Activated naive CD8-positive, alpha-beta T cell treated with anti-CD3 and anti-CD28 coated beads for 36 hours (primary cell): Measurements from ENCODE around the gene RAB7A. TPM values are rescaled to one million over a fixed set of nuclear protein-coding genes. Genes with fewer than 3 reads are reported as not detected.
"Not testable (repeated sequence)": the region's sequence is repeated elsewhere in the genome, so short reads cannot be mapped to it uniquely, and the experiment has no call there.

Experiments used
- DNase-seq: peaks from one replicate; pipeline ENCODE4 v3.0.0; 2021
- H3K27ac Mint-ChIP-seq: one replicate; pipeline ENCODE4 v1.8.0; 2022; ENCODE audit warnings: mild to moderate bottlenecking, moderate library complexity, mixed read lengths
- H3K27me3 Mint-ChIP-seq: one replicate; pipeline ENCODE4 v1.8.0; 2022; ENCODE audit warnings: mild to moderate bottlenecking, mixed read lengths
- H3K36me3 Mint-ChIP-seq: one replicate; pipeline ENCODE4 v1.8.0; 2021; ENCODE audit warnings: mild to moderate bottlenecking, mixed read lengths
- H3K4me1 Mint-ChIP-seq: one replicate; pipeline ENCODE4 v1.8.0; 2021; ENCODE audit warnings: mixed read lengths
- H3K4me3 Mint-ChIP-seq: one replicate; pipeline ENCODE4 v1.8.0; 2022; ENCODE audit warnings: mild to moderate bottlenecking, moderate library complexity, mixed read lengths
- H3K9me3 Mint-ChIP-seq: one replicate; pipeline ENCODE4 v1.8.0; 2022; ENCODE audit warnings: mixed read lengths
- total RNA-seq, 2 experiments: library from RNA; stranded (reverse); gene quantifications; one replicate each; pipeline ENCODE4 v1.2.3, GENCODE V29; 2021

The RAB7A gene
- total RNA-seq, 2 experiments from 2014 or later: 260 to 278 TPM

GRCh38 chr3:128761392-128761791 is 35.4 kb downstream of the RAB7A start:
- Mint-ChIP-seq H3K36me3 (peaks cover 41% of the 10 kb centered on the region), H3K27ac (no peak overlapping the region), H3K4me3 (no peak overlapping the region), H3K4me1 (peaks cover 51% of the 10 kb centered on the region), H3K27me3 (no peaks in the 10 kb centered on the region), H3K9me3 (peaks cover 3% of the 10 kb centered on the region)
- no peak for DNase-seq

DNA sequence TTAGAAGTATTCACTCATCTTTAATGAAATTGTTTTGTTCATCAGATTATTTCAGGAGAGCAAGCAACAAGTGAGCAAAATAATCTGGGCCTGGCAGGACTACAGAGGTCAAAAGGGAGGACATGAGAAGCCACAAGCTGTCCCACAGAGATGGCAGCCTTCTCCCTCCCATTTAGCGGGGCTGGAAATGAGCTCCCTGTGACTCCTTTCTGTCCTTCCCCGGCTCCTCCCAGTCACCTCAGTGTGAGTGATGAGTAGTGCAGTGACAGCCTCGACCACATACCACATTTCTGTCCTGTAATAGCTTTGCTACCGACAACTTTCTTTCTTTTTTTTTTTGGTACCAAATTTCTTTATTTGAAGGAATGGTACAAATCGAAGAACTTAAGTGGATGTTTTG is 38.0 kb downstream of the RAB7A start:
- H3K9me3 Mint-ChIP-seq: no peaks in the 10 kb centered on the region
- peaks cover 40% of the 10 kb centered on the region for H3K36me3 Mint-ChIP-seq
- no peak overlapping the region for H3K4me3 Mint-ChIP-seq
- peaks cover 64% of the 10 kb centered on the region for H3K4me1 Mint-ChIP-seq
- DNase-seq: no peak
- no peak overlapping the region for H3K27ac Mint-ChIP-seq
- no peaks in the 10 kb centered on the region for H3K27me3 Mint-ChIP-seq

GRCh38 chr3:128764863-128765262 is 38.9 kb downstream of the RAB7A start:
- no peaks in the 10 kb centered on the region for H3K27me3 Mint-ChIP-seq
- H3K9me3 Mint-ChIP-seq: no peaks in the 10 kb centered on the region
- no peak overlapping the region for H3K4me3 Mint-ChIP-seq
- H3K4me1 Mint-ChIP-seq: peaks cover 65% of the 10 kb centered on the region
- H3K27ac Mint-ChIP-seq: no peak overlapping the region
- DNase-seq: no peak
- peaks cover 42% of the 10 kb centered on the region for H3K36me3 Mint-ChIP-seq

- no peaks in the 10 kb centered on the region for H3K9me3 Mint-ChIP-seq
- H3K27ac Mint-ChIP-seq: peak overlapping the region; percentile 26
- H3K36me3 Mint-ChIP-seq: peaks cover 45% of the 10 kb centered on the region
- no peaks in the 10 kb centered on the region for H3K27me3 Mint-ChIP-seq
- H3K4me3 Mint-ChIP-seq: peak overlapping the region; percentile 2
- no peak for DNase-seq
- H3K4me1 Mint-ChIP-seq: peaks cover 64% of the 10 kb centered on the region
Measured at GRCh38 chr3:128767094-128767750, 41.2 kb downstream of the RAB7A start.

DNA sequence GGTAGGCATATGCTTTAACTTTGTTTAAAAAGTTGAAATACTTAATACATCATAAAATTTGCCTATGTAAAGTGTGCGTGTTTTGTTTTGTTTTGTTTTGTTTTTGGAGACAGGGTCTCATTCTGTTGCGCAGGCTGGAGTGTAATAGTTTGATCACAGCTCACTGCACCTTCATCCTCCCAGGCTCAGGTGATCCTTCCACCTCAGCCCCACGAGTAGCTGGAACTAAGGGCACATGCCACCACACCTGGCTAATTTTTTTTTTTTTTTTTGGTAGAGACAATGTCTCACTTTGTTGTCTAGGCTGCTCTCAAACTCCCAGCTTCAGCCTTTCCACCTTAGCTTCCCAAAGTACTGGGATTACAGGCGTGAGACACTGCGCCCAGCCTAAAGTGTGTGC is 42.5 kb downstream of the RAB7A start:
- Mint-ChIP-seq H3K4me1 (peaks cover 64% of the 10 kb centered on the region), H3K36me3 (peaks cover 50% of the 10 kb centered on the region), H3K4me3 (no peak overlapping the region), H3K9me3 (no peaks in the 10 kb centered on the region), H3K27ac (no peak overlapping the region), H3K27me3 (no peaks in the 10 kb centered on the region)
- no peak for DNase-seq

- no peak overlapping the region for H3K4me3 Mint-ChIP-seq
Measured at GRCh38 chr3:128770387-128770786, 44.4 kb downstream of the RAB7A start.

DNA sequence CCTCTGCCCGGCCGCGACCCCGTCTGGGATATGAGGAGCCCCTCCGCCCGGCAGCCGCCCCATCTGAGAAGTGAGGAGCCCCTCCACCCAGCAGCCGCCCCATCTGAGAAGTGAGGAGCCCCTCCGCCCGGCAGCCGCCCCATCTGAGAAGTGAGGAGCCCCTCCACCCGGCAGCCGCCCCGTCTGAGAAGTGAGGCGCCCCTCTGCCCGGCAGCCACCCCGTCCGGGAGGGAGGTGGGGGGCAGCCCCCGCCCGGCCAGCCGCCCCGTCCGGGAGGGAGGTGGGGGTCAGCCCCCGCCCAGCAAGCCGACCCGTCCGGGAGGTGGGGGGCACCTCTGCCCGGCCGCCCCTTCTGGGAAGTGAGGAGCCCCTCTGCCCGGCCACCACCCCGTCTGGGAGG is 47.2 kb downstream of the RAB7A start:
- Mint-ChIP-seq H3K4me1 (peaks cover 61% of the 10 kb centered on the region), H3K36me3 (peaks cover 37% of the 10 kb centered on the region)
- not testable (repeated sequence) for H3K9me3 Mint-ChIP-seq, H3K27me3 Mint-ChIP-seq, DNase-seq, H3K27ac Mint-ChIP-seq, H3K4me3 Mint-ChIP-seq

More at GRCh38 chr3:128770387-128770786, 44.4 kb downstream of the RAB7A start:
- H3K9me3 Mint-ChIP-seq: no peaks in the 10 kb centered on the region
- no peak overlapping the region for H3K27ac Mint-ChIP-seq
- H3K27me3 Mint-ChIP-seq: no peaks in the 10 kb centered on the region
- peaks cover 64% of the 10 kb centered on the region for H3K4me1 Mint-ChIP-seq
- H3K36me3 Mint-ChIP-seq: peaks cover 44% of the 10 kb centered on the region
- DNase-seq: no peak

DNA sequence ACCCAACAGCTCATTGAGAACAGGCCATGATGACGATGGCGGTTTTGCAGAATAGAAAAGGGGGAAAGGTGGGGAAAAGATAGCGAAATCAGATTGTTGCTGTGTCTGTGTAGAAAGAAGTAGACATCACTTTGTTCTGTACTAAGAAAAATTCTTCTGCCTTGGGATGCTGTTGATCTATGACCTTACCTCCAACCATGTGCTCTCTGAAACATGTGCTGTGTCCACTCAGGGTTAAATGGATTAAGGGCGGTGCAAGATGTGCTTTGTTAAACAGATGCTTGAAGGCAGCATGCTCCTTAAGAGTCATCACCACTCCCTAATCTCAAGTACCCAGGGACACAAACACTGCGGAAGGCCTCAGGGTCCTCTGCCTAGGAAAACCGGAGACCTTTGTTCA is 47.6 kb downstream of the RAB7A start:
- H3K27ac Mint-ChIP-seq: not testable (repeated sequence)

DNA sequence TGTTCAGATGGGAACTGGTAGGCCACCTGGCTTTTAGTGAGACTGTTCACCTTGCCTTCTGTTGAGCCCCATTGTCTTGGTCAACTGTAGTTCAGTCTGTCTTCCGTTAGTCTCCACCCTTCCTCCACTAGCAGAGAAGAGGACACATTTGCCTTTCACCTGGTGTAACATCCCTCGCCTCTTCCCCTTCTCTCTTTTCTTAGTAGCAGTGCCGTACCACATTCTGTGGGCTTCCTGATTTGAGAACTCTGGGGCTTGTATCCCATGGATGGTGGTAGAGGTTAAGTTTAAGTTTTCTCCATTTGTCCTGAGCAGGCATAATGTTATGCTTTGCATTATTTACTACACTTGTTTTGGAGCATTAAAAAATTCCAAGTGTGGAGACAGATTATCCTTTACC is 49.3 kb downstream of the RAB7A start:
- Mint-ChIP-seq H3K9me3 (no peaks in the 10 kb centered on the region), H3K36me3 (peaks cover 37% of the 10 kb centered on the region), H3K4me1 (peaks cover 62% of the 10 kb centered on the region), H3K4me3 (no peak overlapping the region), H3K27ac (peak overlapping the region; percentile 22), H3K27me3 (no peaks in the 10 kb centered on the region)
- DNase-seq: no peak

More for the DNA sequence above, 47.6 kb downstream of the RAB7A start:
- Mint-ChIP-seq H3K36me3 (peaks cover 37% of the 10 kb centered on the region), H3K4me1 (peaks cover 61% of the 10 kb centered on the region)
- DNase-seq, H3K9me3 Mint-ChIP-seq, H3K4me3 Mint-ChIP-seq, H3K27me3 Mint-ChIP-seq: not testable (repeated sequence)

GRCh38 chr3:128775906-128776542 is 50.0 kb downstream of the RAB7A start:
- H3K36me3 Mint-ChIP-seq: peaks cover 37% of the 10 kb centered on the region
- peaks cover 62% of the 10 kb centered on the region for H3K4me1 Mint-ChIP-seq
- no peak for DNase-seq
- no peak overlapping the region for H3K27ac Mint-ChIP-seq
- no peak overlapping the region for H3K4me3 Mint-ChIP-seq
- H3K9me3 Mint-ChIP-seq: no peaks in the 10 kb centered on the region
- H3K27me3 Mint-ChIP-seq: no peaks in the 10 kb centered on the region

DNA sequence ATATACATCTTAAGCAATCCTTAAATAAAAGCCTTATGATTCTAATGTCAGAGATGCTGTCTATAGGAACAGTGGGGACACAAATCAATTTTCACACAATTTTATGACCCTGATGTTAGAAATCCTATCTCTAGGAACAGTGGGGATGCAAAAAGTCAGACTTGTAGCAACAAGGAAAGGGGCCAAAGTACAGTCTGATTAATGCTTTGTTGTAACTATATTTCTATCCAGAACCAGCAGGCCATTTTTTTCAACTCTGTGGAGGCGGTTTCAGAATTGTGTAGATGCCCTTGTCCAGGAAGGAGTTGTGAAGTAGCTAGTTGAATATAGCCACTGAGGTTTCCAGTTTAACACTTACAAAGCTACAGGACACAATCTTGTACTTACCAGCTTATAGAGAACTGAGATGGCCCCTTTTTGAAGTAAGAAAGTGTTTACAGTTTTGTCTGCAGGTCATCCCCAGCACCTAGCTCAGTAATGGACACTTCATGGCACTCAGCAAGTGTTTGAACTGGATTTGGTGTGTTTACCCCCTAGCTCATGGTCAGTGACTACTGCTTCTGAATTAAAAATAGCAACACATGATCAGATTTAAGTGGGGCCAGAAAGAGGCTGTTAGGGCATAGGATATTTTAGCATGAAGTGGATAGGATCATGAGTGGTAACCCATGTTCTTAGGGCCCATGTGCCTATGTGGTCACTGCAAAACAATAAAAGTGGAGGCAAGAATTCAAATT is 54.3 kb downstream of the RAB7A start:
- Mint-ChIP-seq H3K27me3 (no peaks in the 10 kb centered on the region), H3K4me1 (peaks cover 81% of the 10 kb centered on the region), H3K4me3 (no peak overlapping the region), H3K27ac (peak overlapping the region; percentile 6), H3K9me3 (no peaks in the 10 kb centered on the region), H3K36me3 (peaks cover 26% of the 10 kb centered on the region)
- no peak for DNase-seq

DNA sequence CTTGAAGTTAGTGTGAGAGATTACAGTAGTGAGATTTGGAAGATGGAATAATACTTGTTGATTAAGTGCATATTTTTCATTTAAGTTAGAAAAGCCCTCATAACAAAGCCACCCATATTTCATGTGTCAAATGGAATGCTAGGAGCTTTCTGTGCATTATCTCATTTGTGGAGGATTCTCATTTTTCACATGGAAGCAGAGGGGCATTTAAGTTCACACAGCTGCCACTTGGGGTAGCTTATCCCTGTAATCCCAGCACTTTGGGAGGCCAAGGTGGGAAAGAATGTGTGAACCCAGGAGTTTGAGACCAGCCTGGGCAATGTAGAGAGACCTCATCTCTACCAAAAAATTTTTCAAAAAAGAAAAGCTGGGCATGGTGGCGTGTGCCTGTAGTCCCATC is 55.2 kb downstream of the RAB7A start:
- no peak for DNase-seq
- H3K27me3 Mint-ChIP-seq: no peaks in the 10 kb centered on the region
- no peaks in the 10 kb centered on the region for H3K9me3 Mint-ChIP-seq
- no peak overlapping the region for H3K4me3 Mint-ChIP-seq
- H3K36me3 Mint-ChIP-seq: peaks cover 31% of the 10 kb centered on the region
- peak overlapping the region; percentile 39 for H3K27ac Mint-ChIP-seq
- peaks cover 81% of the 10 kb centered on the region for H3K4me1 Mint-ChIP-seq

- Mint-ChIP-seq H3K27ac (peak overlapping the region; percentile 68), H3K4me3 (no peak overlapping the region), H3K4me1 (peaks cover 85% of the 10 kb centered on the region), H3K36me3 (peaks cover 33% of the 10 kb centered on the region), H3K27me3 (no peaks in the 10 kb centered on the region), H3K9me3 (no peaks in the 10 kb centered on the region)
- no peak for DNase-seq
Measured at GRCh38 chr3:128782282-128783146, 56.5 kb downstream of the RAB7A start.

GRCh38 chr3:128783774-128784173 is 57.8 kb downstream of the RAB7A start:
- Mint-ChIP-seq H3K27ac (peak overlapping the region; percentile 26), H3K4me3 (no peak overlapping the region), H3K36me3 (peaks cover 31% of the 10 kb centered on the region), H3K9me3 (no peaks in the 10 kb centered on the region), H3K4me1 (peaks cover 85% of the 10 kb centered on the region), H3K27me3 (no peaks in the 10 kb centered on the region)
- no peak for DNase-seq

DNA sequence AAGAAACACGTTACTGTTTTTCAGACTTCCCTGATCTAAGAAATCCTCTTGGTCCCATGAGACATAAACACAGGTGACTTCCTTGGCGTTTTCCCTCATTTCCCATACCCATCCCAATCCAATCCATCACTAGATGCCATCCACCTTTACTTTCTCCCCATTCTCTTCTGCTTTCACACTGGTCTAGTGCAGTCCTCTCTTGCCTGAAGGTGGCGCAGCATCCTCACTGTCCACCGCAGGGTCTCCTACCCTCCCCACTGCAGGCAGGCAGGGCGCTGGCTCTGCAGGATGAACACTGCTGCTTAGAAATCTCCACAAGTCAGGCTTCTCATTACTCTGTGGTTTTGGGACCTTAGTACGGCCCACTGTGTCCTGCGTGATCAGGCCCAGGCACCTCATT is 58.2 kb downstream of the RAB7A start:
- peak overlapping the region; percentile 26 for H3K27ac Mint-ChIP-seq
- no peak overlapping the region for H3K4me3 Mint-ChIP-seq
- no peaks in the 10 kb centered on the region for H3K9me3 Mint-ChIP-seq
- H3K4me1 Mint-ChIP-seq: peaks cover 85% of the 10 kb centered on the region
- H3K27me3 Mint-ChIP-seq: no peaks in the 10 kb centered on the region
- peaks cover 29% of the 10 kb centered on the region for H3K36me3 Mint-ChIP-seq
- DNase-seq: peak; percentile 60
